ENCODE results near the gene NR2C1. TPM values are rescaled to one million over a fixed set of nuclear protein-coding genes. Genes with fewer than 3 reads are reported as not detected.

The NR2C1 gene
- total and polyA plus RNA-seq, 10 of the 15 experiments (the other 5 are each of a cell fraction or from before 2014, with no cell fraction given) = 8.8 to 38.1 (median 31.3) TPM

GRCh38 chr12:95089462-95089861, 16.0 kb upstream of the NR2C1 start:
- H3K4me2 ChIP-seq (ENCODE audit: control insufficient read depth, insufficient read depth) = no peak overlapping the region
- ChIA-PET POLR2A (no interaction called here), SMC1A (ENCODE audit: uncharacterized antibody, unreplicated experiment) (no interaction called here), RAD21 (ENCODE audit: unreplicated experiment) (no interaction called here), CTCF (no interaction called here)
- intact Hi-C loops (cut with micrococcal nuclease; ENCODE audit: unreplicated experiment) = no loop called here
- in situ Hi-C loops (cut with MboI) = no loop called here
- no peak overlapping the region for H3K4me3 ChIP-seq
- H3K27ac ChIP-seq (ENCODE audit: control insufficient read depth, insufficient read depth) = no peak overlapping the region
- no peak overlapping the region for H2AFZ ChIP-seq (ENCODE audit: control insufficient read depth, low read depth, low read length)
- FAIRE-seq = no peak
- no peak for ATAC-seq
- H3K27me3 ChIP-seq (replicated peaks in 1 of 2; ENCODE audit: control insufficient read depth in 2 of 2, insufficient read depth in 2 of 2, low read length in 1 of 2) = no peaks in the 10 kb centered on the region
- H3K9me3 ChIP-seq (replicated peaks; ENCODE audit: control insufficient read depth, insufficient read depth, low read length) = no peaks in the 10 kb centered on the region
- H3K79me2 ChIP-seq (ENCODE audit: control insufficient read depth, insufficient read depth, low read length) = no peaks in the 10 kb centered on the region
- no peak for DNase-seq (ENCODE audit: low read depth, low spot score)
- H4K20me1 ChIP-seq (ENCODE audit: control insufficient read depth, insufficient read depth) = no peaks in the 10 kb centered on the region
- no peak for TF ChIP-seq BACH1 (IDR thresholded peaks at IDR 0.05; ENCODE audit: borderline replicate concordance)
- TF ChIP-seq MTA2 (IDR thresholded peaks at IDR 0.05; ENCODE audit: low read depth) = no peak
- TF ChIP-seq MLLT1 (IDR thresholded peaks at IDR 0.05) = no peak
- no peak for TF ChIP-seq HDGF (IDR thresholded peaks at IDR 0.05)
- TF ChIP-seq NR2C2 (IDR thresholded peaks at IDR 0.05; ENCODE audit: borderline replicate concordance, control insufficient read depth, insufficient read length, low read depth) = no peak
- TF ChIP-seq TBL1XR1 (IDR thresholded peaks at IDR 0.05; ENCODE audit: low read depth, low read length) = no peak
- TF ChIP-seq SKIL (IDR thresholded peaks at IDR 0.05; ENCODE audit: low read depth, poor library complexity, severe bottlenecking) = no peak
- peaks cover 22% of the 10 kb centered on the region for H3K4me1 ChIP-seq (ENCODE audit: control insufficient read depth, insufficient read depth, low read length)
- WGBS (ENCODE audit: insufficient coverage, insufficient replicate concordance, low lambda C conversion rate, missing lambda C conversion rate) = 65% methylated on average over 1 of the region's 1 CpG
- BruUV-seq (replicated peaks) = no TSS peak
- no peaks in the 10 kb centered on the region for H3K36me3 ChIP-seq (ENCODE audit: control insufficient read depth in 2 of 2, insufficient read depth in 2 of 2, low read length in 1 of 2)
- H3K9ac ChIP-seq (ENCODE audit: control insufficient read depth, insufficient read depth, low read length) = no peak overlapping the region

Measured in GM12878 (cell line).